ENCODE data around the gene C19orf47.

C19orf47 gene, protein sequence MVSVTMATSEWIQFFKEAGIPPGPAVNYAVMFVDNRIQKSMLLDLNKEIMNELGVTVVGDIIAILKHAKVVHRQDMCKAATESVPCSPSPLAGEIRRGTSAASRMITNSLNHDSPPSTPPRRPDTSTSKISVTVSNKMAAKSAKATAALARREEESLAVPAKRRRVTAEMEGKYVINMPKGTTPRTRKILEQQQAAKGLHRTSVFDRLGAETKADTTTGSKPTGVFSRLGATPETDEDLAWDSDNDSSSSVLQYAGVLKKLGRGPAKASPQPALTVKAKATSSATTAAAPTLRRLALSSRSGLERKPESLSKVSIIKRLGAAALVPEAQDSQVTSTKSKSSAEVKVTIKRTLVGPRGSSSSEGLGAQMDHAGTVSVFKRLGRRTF

DNA sequence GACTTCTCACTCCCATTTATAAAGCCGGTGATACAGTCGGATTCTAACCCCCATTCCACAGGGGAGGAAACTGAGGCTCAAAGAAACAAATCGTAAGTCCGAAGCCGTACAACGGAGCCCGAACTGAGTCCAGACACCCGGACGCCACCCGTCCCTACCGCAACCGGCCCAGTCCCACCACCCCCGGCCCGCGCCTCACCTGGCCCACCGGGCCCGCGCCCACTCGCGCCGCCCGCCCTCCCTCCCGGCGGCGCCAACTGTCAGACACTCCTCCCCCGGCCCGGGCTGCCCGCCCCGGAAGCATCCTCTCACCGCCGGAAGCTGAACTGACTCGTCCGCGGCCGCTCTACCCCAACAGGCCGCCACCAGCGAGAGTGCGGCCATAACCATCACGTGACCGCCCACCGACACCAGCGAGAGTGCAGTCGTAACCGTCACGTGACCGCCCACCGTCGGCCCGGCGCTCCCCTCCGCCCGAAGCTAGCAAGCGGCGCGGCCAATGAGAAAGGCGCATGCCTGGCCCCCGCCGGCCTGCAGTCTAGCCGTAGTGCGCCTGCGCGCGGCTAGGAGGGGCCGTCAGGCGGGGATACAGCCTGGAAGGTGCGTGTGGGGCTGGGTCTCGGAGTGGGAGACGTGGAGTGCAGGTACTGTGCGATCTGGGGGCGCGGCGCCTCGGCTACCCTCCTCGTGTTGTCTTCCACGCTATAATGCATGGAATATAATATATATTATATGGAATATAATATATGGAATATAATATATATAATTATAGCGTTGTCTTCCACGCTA, at the start of gene C19orf47, which contains the start of gene PLD3:
Gene C19orf47 (minus strand): TSS at position 273 of the 789 bp plus-strand sequence. CDS start 6,540 bp downstream, outside the sequence.
Gene PLD3 (plus strand): TSS at position 571 of the 789 bp plus-strand sequence. CDS start 17,789 bp downstream, outside the sequence.
- peak; percentile 98 for DNase-seq

DNA sequence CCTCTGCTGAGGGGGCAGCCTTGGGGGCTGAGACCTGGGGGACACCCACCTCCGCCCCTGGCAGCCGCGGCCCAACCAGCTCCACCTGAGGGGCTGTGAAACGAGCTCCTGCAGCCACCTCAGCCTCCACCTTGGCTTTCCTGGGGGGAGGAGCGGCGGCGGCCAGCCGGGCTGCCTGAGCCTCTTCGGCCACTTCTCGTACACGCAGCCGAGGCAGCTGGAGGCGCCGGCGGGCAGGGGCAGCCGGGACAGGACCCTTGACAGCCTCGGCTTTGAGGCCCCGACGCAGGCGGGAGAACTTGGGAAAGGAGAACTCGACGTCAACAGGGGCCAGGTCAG, 49.3 kb upstream of the C19orf47 start:
- DNase-seq, result no peak

DNA sequence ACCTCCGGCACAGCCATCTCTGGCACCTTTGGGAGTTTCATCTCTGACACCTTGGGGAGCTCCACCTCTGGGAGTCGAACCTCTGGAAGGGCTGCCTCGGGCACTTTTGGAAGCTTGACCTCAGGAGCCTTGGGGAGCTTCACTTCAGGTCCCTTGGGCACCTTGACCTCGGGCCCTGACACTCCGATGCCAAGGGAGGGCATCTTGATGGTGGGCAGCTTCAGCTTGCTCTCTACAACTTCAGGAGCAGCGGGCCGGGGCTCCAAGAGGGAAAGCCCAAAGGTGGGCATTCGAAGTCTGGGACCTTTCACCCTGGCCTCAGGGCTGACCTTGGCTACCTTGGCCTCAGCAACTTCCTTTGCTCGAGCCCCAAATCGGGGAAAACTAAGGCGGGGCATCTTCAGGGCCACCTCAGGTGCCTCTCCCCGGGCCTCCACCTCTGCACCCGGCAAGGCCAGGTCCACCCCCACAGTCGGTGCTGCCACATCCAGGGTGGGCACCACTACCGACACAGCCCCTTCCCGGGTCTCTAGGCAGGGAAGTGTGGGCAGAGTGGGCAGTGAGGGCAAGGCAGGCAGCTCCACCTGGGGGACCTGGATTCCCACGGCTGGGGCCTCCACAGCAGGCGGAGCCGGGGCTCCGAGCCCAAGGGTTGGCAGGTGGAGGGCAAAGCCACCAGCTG, 48.8 kb upstream of the C19orf47 start:
- no peak for DNase-seq

DNA sequence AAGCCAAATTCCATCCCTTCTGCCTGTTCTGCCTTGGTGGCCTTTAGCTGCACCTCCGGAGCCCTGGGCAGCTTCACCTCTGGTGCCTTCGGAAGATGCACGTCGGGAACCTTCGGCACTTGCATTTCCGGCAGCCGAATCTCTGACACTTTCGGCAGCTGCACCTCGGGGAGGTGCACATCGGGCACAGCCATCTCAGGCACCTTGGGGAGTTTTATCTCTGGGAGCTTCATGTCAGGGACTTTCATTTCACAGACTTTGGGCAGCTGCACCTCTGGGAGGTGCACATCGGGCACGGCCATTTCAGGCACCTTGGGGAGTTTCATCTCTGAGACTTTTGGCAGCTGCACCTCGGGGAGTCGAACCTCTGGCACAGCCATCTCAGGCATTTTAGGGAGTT, 47.8 kb upstream of the C19orf47 start:
- DNase-seq, result no peak

DNA sequence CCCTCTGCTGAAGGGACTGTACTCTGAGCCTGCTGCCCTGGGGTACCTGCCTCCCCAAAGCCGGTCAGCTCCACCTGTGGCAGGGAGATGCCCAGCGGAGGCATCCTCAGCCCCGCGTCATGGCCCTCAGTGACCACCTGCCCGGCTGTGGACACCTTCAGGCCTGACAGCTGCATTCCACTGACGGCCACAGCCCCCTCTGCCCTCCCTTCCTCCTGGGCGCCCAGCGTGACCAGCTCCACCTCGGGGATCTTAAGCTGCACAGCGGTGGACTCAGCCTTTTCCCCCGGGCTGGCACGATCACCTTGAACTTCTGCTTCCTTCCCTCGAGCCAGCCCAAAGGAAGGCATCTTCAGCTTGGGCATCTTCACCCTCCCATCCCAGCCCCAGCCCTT, 46.6 kb upstream of the C19orf47 start:
- DNase-seq, result no peak

DNA sequence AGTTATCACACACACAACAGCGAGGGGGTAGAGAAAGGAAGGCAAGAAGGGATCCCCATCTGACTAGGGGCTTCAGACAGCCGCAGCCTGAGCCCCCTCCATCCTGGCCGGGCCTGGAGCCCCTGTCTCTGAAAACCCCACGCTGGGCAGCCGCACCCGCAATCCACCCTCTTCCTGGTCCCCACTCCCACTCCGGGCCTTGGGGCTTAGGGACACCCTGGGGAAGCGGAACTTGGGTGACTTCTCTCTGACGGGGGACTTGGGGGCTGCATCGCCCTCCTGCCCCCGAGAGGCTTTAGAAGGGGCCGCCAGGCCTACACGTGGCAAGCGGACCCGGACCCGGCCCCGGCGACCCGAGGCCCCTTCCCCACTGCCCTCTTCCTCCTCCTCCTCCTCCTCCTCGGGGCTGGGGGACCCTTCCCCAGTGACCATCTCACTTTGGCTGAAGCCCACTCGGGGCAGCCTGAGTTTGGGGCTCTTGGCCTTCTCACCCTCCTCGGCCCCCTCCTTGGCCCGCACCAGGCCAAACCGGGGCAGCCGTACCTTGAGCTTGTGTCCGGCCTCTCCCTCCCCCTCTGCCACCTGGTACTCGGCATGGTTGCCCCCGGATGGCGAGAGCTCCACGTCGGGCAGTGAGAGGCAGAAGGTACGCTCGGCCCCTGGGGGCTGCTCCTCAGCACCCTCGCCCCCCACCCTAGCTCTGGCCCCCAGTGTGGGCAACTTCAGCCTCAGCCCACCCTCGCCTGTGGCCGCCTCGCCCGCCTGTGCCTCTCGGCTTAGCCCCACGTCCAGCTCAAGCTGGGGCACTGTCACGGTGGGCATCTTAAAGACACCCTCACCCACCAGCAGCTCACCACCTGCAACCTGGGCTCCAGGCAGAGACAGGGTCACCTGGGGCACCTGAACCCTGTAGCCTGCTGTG, 46.0 kb upstream of the C19orf47 start:
- DNase-seq, result no peak

DNA sequence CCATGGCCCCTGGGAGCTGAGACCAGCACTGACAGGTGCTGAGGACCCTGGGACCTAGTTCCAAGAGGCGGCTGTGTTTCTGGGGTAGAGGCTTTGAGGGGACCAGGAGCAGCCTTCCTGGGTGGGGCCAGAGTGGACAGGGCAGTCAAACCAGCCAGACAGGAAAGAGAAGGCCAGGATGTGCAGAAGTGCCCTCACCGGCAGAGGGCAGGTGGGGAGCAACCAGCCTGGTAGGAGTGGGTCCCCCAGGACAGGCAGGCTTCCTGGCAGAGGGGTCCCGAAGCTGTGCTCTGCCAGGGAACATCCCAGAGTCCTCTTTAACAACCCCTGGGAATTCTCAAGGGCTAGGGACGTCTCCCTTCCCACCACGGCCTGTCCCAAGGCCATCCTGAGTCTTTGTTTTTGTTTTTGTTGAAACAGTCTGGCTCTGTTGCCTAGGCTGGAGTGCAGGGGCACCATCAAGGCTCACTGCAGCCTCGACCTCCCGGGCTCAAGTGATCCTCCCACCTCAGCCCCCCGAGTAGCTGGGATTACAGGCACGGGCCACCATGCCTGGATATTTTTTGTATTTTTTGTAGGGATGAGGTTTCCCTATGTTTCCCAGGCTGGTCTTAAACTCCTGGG, 44.8 kb upstream of the C19orf47 start:
- no peak for DNase-seq

DNA sequence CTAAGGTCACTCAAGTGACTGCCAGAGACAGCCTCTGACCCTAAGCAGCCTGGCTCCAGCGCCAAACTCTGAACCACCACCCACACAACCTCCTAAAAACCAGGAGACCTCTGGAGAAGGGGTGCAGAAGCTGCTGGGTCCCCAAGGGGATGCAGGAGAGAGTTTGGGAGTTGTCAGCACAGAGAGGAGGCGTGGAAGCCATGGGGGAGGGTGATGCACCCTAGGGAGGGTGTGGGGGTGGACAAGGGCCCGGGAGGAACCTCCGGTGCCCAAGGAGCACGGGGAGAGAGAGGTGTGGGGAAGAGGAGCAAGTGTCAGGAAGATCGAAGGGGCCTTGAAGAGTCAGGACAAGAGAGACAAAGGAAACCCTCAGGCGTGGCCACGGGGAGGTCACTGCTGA, 43.9 kb upstream of the C19orf47 start:
- no peak for DNase-seq

DNA sequence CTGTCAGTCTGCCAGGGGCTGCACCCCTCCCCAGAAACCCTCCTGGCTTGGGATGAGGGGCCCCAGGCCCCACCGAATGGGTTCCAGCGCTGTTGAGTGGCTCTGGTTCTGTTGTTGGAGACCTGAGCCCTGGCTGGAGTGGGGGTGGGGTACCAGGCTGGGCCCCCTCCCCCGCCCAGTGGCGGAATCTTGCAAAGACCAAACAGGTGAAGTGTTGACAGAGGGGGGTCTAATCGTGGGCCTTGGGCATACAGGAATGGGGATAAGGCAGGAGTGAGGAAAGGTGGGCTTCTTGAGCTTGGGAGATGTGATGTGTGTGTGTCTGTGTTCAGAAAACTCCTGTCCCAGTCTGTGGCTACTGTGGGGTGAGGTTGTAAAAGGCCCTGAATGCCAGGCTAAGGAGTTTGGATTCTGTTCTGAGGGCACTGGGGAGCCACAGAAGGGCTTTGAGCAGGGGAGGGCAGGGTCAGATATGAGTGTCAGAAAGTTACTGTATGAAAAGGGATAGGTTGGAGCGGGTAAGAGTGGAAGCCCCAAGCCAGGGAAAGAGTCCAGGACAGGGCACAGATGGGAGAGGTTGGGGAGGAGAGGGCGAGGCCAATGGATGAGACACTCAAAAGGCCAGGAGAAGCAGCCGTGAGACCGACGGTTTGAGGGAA, 42.0 kb upstream of the C19orf47 start, which contains the start of gene HIPK4:
Gene HIPK4 (minus strand): TSS at position 98 of the 659 bp plus-strand sequence. CDS start 279 bp downstream, outside the sequence.
- no peak for DNase-seq

DNA sequence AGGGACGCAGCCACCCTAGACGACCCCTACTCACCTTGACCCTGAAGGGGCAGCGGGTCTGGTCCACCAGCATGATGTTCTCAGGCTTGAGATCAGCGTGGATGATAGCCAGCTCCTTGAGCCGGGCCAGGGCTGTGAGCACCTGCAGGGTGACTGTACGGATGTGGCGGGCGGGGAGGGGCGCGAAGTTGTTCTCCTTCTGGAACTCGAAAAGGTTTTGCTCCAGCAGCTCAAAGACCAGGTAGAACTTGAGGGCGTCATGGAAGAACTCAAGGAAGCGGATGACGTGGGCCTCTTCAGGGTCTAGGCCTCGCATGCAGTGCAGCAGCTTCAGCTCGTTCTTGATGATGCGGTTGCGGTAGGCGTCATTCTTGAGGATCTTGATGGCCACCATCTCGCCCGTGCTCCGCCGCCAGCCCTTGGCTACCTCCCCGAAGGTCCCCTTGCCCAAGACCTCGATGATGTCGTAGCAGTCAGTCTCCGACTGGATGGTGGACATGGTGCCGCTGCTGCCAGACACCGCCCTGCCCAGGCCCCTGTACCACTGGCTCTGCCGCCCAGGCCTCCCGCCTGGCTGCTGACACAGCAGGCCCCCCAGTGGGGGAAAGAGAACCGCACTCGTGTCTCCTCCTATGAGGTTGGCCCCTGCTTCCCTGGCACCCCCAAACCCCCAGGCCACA, 41.3 kb upstream of the C19orf47 start:
- DNase-seq, result no peak

DNA sequence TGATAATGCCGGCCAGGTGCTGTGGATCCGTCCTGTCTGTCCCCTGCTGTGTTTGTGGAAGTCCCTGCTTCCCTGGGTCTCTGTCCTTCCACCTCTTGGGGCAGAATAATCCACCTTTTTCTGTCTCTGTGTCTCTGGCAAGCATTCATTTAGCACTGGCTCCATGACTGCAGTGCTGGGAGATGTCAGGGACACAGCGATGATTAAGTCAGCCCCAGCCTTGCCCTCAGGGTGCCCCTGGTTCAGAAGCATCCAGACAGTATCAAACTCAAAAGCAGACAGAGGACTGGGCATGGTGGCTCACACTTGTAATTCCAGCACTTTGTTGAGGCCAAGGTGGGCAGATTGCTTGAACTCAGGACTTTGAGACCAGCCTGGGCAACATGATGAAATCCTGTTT, 40.3 kb upstream of the C19orf47 start:
- DNase-seq, result no peak

DNA sequence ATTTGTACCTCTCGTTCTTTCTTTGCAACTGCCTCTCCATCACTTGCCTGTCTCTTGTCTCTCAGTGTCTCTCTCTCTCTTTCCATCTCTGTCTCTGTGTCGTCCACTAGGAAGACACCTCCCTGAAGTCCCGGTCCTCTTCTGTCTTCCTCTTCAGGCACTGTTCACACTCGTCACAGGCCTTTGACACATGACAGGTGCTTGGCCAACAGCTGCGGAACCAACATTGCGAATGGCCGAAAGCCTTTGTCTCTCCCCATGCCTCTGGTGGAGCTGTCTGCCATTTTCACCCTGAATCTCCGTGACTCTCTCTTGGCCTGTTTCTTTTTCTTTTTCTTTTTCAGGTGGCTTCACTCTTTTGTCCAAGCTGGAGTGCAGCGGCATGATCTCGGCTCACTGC, 39.0 kb upstream of the C19orf47 start:
- no peak for DNase-seq

DNA sequence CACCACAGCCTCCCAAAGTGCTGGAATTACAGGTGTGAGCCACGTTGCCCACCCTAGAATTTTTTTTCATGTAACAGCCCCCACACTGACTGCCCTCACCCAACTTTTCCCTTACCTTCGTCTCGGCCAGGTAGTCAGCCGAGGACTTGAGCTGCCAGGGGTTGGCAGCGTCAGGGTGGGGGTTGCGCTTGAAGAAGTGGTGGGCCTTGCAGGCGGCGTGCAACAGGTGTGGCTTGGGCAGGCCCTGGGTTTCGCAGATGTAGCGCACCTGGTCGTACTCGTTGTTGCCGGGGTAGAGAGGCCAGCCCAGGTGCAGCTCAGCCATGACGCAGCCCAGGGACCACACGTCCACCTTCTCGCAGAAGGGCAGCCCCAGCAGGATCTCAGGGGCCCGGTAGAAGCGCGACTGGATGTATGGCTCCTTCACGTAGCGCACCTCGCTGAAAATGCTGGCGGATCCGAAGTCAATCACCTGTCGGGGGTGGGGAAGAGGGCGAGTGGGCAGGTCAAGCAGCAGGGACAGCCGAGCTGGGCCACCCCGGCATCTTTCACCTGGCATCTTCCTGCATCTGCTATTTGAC, 35.6 kb upstream of the C19orf47 start:
- no peak for DNase-seq

DNA sequence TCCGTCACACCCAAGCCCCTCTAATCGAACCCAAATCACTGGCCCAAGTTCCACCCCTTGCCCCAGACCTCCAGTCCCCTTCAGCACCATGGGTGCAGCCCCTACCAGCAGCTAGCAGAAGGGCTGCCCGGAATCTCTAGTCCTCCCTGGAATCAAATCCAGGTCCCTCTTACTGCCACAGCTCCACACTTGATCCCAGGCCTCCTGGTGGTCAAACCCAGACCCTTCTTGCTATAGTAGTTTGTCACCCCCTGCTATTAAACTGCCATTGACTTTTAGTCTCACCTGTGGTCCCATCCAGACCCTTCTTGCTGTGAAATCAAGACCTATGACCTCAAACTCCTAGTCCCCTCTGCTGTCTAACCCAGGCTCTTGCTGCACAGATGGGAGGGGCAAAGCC, 33.1 kb upstream of the C19orf47 start:
- DNase-seq, result no peak

DNA sequence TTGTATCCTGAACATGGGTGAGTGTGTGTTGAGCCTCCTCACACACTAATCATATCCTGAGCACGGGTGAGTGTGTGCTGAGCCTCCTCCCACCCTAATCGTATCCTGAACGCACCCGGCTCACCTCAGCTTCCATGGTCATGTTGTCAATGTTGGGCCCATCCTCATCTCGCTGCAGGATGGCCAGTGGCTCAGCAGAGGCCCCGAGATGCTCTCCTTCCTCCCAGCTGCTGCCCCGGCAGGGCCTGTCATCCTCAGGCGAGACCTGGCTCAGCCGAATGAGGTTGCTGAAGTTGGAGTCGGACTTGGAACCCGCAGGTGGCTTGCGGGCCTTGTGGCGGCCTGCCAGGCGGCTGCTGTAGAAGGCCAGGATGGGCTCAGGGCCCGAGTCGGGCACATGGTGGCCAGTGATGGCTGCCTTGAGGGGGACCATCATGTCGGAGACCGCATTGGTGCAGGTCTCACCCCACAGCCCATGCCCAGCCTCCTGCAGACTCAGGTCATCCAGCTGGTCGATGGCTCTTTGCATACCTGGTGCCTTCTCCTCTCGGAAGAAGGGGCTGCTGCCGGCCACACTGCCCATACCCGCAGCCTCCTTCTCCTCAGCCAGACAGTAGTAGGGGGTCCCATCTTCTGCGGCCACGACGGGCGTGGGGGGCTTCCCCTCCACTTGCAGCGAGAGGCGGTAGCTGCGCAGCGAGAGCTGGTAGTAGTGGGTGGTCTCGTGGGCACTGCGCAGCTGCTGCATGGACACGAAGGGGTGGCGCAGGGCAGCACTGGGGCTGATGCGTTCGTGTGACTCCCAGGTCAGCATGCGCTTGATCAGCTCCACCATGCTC, 32.2 kb upstream of the C19orf47 start:
- DNase-seq, result no peak

DNA sequence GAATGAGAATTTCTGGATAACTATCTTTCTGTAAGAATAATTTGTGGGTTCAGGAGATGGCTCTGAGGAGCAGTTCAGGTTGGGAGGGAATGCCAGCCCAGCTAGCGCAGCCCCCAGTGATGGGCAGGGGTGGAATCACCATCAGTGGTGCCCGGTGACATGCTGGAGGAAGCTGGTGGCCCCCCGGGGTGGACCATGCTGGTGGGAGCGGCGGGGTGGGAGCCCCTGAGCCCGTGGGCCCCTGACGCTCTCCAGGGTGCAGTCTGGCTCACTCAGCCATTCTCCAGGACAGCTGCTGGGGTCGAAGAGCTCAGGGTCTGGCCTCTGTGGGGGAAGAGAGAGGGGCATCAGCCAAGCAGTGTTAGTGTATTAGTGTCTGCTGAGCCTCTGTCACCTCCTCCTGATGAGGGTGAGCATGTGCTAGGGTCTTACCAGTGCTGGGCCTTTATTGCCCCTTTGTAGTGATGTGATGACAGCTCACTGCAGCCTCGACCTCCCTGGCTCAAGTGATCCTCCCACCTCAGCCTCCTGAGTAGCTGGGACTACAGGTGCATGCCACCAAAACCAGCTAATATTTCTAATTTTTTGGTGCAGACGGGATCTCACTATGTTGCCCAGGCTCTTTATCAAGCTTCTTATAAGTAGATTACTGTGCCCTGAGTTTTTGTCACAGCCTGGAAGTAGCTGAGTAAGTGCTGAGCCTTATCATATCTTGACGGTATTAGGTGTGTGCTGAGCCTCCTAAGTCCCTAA, 31.4 kb upstream of the C19orf47 start:
- DNase-seq, result no peak

DNA sequence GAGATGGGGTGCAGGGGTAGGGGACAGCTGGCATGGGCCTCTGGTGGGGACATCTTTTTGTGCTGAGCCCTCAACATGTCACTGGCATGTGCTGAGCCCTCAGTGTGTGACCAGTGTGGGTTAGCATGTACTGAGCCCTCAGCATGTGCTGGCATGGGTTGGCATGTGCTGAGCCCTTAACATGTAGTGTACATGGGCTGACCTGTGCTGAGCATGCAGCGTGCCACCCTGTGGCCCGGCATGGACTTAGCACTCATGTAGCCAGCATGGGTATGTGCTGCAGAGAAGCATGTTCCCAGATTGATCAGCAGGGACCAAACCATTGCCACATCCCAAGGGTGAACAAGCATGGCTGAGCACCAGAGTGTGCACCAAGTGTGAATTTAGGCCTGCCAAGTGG, 30.3 kb upstream of the C19orf47 start:
- no peak for DNase-seq

DNA sequence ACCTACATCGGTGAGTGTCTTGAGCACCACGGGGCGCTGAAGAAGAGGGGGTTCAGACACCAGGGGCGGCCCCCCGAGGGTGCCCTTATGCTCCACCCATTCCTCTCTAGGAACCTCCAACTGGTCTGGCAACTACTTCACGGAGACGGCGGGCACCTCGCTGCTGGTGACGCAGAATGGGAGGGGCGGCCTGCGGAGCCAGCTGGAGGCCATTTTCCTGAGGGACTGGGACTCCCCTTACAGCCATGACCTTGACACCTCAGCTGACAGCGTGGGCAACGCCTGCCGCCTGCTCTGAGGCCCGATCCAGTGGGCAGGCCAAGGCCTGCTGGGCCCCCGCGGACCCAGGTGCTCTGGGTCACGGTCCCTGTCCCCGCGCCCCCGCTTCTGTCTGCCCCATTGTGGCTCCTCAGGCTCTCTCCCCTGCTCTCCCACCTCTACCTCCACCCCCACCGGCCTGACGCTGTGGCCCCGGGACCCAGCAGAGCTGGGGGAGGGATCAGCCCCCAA, 29.7 kb upstream of the C19orf47 start:
- no peak for DNase-seq
